Endothelial cell of umbilical vein (primary cell): ENCODE data around the gene PDS5B. TPM values are rescaled to one million over a fixed set of nuclear protein-coding genes. Genes with fewer than 3 reads are reported as not detected.

Experiments
- BruUV-seq: library from RNA; stranded (reverse); fragments of 400-500 nt; replicated peaks from 2 replicates; lab custom pipeline; 2021; lab: Mats Ljungman, UMichigan
- CTCF ChIA-PET: fragments of 300-600, 350-600 bp; sonication (Branson Sonifier 250); formaldehyde crosslinking; loops from one replicate; lab custom pipeline; 2021; ENCODE audit warnings: antibody characterized with exemption, inconsistent platforms; lab: Charles Lee
- POLR2A ChIA-PET: fragments of 300-600, 350-600 bp; sonication (Branson Sonifier 250); formaldehyde crosslinking; loops from one replicate; lab custom pipeline; 2021; ENCODE audit warnings: antibody characterized with exemption, inconsistent platforms; lab: Charles Lee
- DNase-seq: peaks from one replicate; pipeline ENCODE4 v3.0.0-alpha.2; 2011; ENCODE audit warnings: low read depth, low spot score
- FAIRE-seq: peaks from 2 replicates; lab custom pipeline; 2011; peaks lifted over from hg19 to GRCh38; lab: Jason Lieb, UNC
- H2AFZ ChIP-seq: 2 replicates; pipeline ENCODE4 v1.6.0; 2012; ENCODE audit warnings: low read depth, low read length, control low read depth, inconsistent platforms
- H3K27ac ChIP-seq: 2 replicates; pipeline ENCODE4 v1.5.1; 2011; ENCODE audit warnings: low read depth, mild to moderate bottlenecking, control low read depth, low read length, moderate library complexity; ENCODE audit not compliant: insufficient read depth
- H3K27me3 ChIP-seq, 2 experiments: 2 replicates each; pipeline versions ENCODE4 v1.6.0 to v1.6.1; 2011; ENCODE audit warnings: low read length in 2 of 2, mixed read lengths in 1 of 2; ENCODE audit not compliant: control insufficient read depth in 2 of 2, insufficient read depth in 2 of 2
- H3K36me3 ChIP-seq, 2 experiments: 2 replicates in 1 of 2; 3 replicates in 1 of 2; pipeline ENCODE4 v1.5.1; 2011; ENCODE audit warnings: low read length in 2 of 2, mild to moderate bottlenecking in 1 of 2, moderate library complexity in 1 of 2; ENCODE audit not compliant: control insufficient read depth in 2 of 2, insufficient read depth in 2 of 2; ENCODE audit errors: extremely low read depth in 1 of 2
- H3K4me1 ChIP-seq: 3 replicates; pipeline ENCODE4 v1.5.1; 2011; ENCODE audit warnings: mild to moderate bottlenecking, low read length; ENCODE audit not compliant: control insufficient read depth, insufficient read depth; ENCODE audit errors: extremely low read depth
- H3K4me2 ChIP-seq: 2 replicates; pipeline ENCODE4 v1.6.1; 2011; ENCODE audit warnings: low read length, control low read depth, mixed read lengths; ENCODE audit not compliant: insufficient read depth
- H3K4me3 ChIP-seq, 3 experiments: fragments of 200-600 bp in 1 of 3; sonication (generic), shearing (Covaris generic) in 1 of 3; replicated peaks in 1 of 3; 2 replicates each; pipeline ENCODE4 v1.5.1; 2011 to 2016; ENCODE audit warnings: control low read depth in 3 of 3, low read length in 3 of 3, mild to moderate bottlenecking in 2 of 3, inconsistent platforms in 1 of 3, low read depth in 1 of 3, moderate library complexity in 1 of 3; ENCODE audit not compliant: insufficient read depth in 1 of 3
- H3K79me2 ChIP-seq: 2 replicates; pipeline ENCODE4 v1.6.0; 2012; ENCODE audit warnings: low read length, inconsistent platforms; ENCODE audit not compliant: control insufficient read depth, insufficient read depth
- H3K9ac ChIP-seq: replicated peaks from 2 replicates; pipeline ENCODE3; 2011; ENCODE audit warnings: low read length, control low read depth; ENCODE audit not compliant: insufficient read depth; ENCODE audit errors: extremely low read depth
- H3K9me1 ChIP-seq: replicated peaks from 3 replicates; pipeline ENCODE4 v1.6.0; 2011; ENCODE audit warnings: mild to moderate bottlenecking, low read length; ENCODE audit not compliant: control insufficient read depth, insufficient read depth; ENCODE audit errors: extremely low read depth
- H3K9me3 ChIP-seq: replicated peaks from 2 replicates; pipeline ENCODE4 v1.5.1; 2012; ENCODE audit warnings: low read length, inconsistent platforms; ENCODE audit not compliant: control insufficient read depth, insufficient read depth
- H4K20me1 ChIP-seq: replicated peaks from 2 replicates; pipeline ENCODE3; 2011; ENCODE audit warnings: mild to moderate bottlenecking, low read length; ENCODE audit not compliant: control insufficient read depth, insufficient read depth; ENCODE audit errors: extremely low read depth
- EZH2 ChIP-seq: IDR thresholded peaks from 2 replicates; pipeline ENCODE4 v1.6.1; 2012; ENCODE audit warnings: borderline replicate concordance, low read depth, mild to moderate bottlenecking, moderate library complexity, low read length, inconsistent platforms; ENCODE audit not compliant: severe bottlenecking
- POLR2A ChIP-seq: IDR thresholded peaks from 2 replicates; pipeline ENCODE4 v1.6.1; 2012; ENCODE audit warnings: low read depth, mild to moderate bottlenecking, control low read depth, low read length
- dilution Hi-C: fragments of 300-500 bp; cut with MboI; formaldehyde crosslinking; loops from one replicate; pipeline ENCODE4 v1.15.0; 2019; ENCODE audit warnings: low sequenced_read_pairs; ENCODE audit not compliant: extremely low pct_ligation_motif_present
- intact Hi-C: fragments of 100-400 bp; cut with micrococcal nuclease; formaldehyde crosslinking; loops from one replicate; pipeline ENCODE4 v1.10.0; 2022
- polyA plus RNA-seq, 4 experiments: library from polyadenylated mRNA; depleted of rRNA in 3 of 4; stranded (reverse) in 3 of 4; unstranded in 1 of 4; fragments of >200 nt; gene quantifications; 2 replicates each; pipeline versions ENCODE4 v1.2.1 to v1.2.3, GENCODE V29; 2011 to 2012; ENCODE audit warnings: missing spikeins in 1 of 4
- total RNA-seq: library from RNA; stranded (reverse); gene quantifications from 2 replicates; pipeline ENCODE4 v1.2.3, GENCODE V29; 2021

The PDS5B gene
- total and polyA plus RNA-seq, 2 donors (not counting 3 experiments of a cell fraction or from before 2014, with no cell fraction given), result 3.9 to 40.3 TPM

GRCh38 chr13:32802159-32802558, 215.9 kb downstream of the PDS5B start:
- dilution Hi-C loops, result no loop called here
- Histone ChIP-seq H3K4me2 (no peak overlapping the region), H3K9me3 (no peaks in the 10 kb centered on the region), H3K9me1 (no peaks in the 10 kb centered on the region), H3K36me3 (no peaks in the 10 kb centered on the region), H2AFZ (no peak overlapping the region), H3K27me3 (peaks cover 0 to 2% of the 10 kb centered on the region in 2 experiments), H3K27ac (no peak overlapping the region), H3K4me1 (no peaks in the 10 kb centered on the region), H3K79me2 (no peaks in the 10 kb centered on the region), H3K9ac (no peak overlapping the region), H4K20me1 (no peaks in the 10 kb centered on the region), H3K4me3 (no peak overlapping the region)
- intact Hi-C loops, result no loop called here
- FAIRE-seq, result no peak
- no TSS peak for BruUV-seq
- TF ChIP-seq EZH2, result no peak
- no peak for DNase-seq
- ChIA-PET POLR2A (no interaction called here), CTCF (no interaction called here)

- Histone ChIP-seq H3K36me3 (no peaks in the 10 kb centered on the region), H3K9me3 (no peaks in the 10 kb centered on the region), H3K4me3 (no peak overlapping the region), H3K9me1 (no peaks in the 10 kb centered on the region), H4K20me1 (no peaks in the 10 kb centered on the region), H3K27me3 (peaks cover 0 to 5% of the 10 kb centered on the region in 2 experiments), H3K4me2 (no peak overlapping the region), H3K27ac (no peak overlapping the region), H2AFZ (peak overlapping the region; percentile 11), H3K4me1 (no peaks in the 10 kb centered on the region), H3K79me2 (no peaks in the 10 kb centered on the region), H3K9ac (no peak overlapping the region)
- no TSS peak for BruUV-seq
- POLR2A ChIA-PET, result no interaction called here
- dilution Hi-C loops, result no loop called here
- TF ChIP-seq POLR2A, result no peak
- DNase-seq (no peak), FAIRE-seq (no peak)
- CTCF ChIA-PET, result interaction anchor here (0.7 kb wide), 1 partner anchor 17 kb away, joined by 3 read pairs; no protein-coding TSS in a partner anchor
- intact Hi-C loops, result no loop called here
Observed at GRCh38 chr13:32804673-32805230, 218.5 kb downstream of the PDS5B start.
